Mesothelial cell of epicardium (in vitro differentiated cells): ENCODE results near the gene NTHL1. TPM values are rescaled to one million over a fixed set of nuclear protein-coding genes. Genes with fewer than 3 reads are reported as not detected.

Source experiments
- DNase-seq, 2 experiments: peaks; one replicate each; pipeline ENCODE4 v3.0.0; 2021; ENCODE audit warnings: low spot score in 2 of 2; ENCODE audit not compliant: unreplicated experiment in 2 of 2
- H3K27ac Mint-ChIP-seq: 2 replicates; pipeline ENCODE4 v1.8.0; 2021; ENCODE audit warnings: mixed read lengths
- H3K27me3 Mint-ChIP-seq: 2 replicates; pipeline ENCODE4 v1.8.0; 2021; ENCODE audit warnings: low read depth, mixed read lengths
- H3K36me3 Mint-ChIP-seq: 2 replicates; pipeline ENCODE4 v1.8.0; 2021; ENCODE audit warnings: mixed read lengths
- H3K4me1 Mint-ChIP-seq: 2 replicates; pipeline ENCODE4 v1.8.0; 2021; ENCODE audit warnings: mixed read lengths
- H3K4me3 Mint-ChIP-seq: 2 replicates; pipeline ENCODE4 v1.8.0; 2021; ENCODE audit warnings: mild to moderate bottlenecking, moderate library complexity, mixed read lengths
- H3K9me3 Mint-ChIP-seq: 2 replicates; pipeline ENCODE4 v1.8.0; 2021; ENCODE audit warnings: mixed read lengths
- CTCF ChIP-seq: fragments of 200-600 bp; sonication (generic); IDR thresholded peaks from one replicate; pipeline ENCODE4 v1.5.0; 2021; ENCODE audit warnings: antibody characterized with exemption; ENCODE audit not compliant: unreplicated experiment
- total RNA-seq: library from RNA; stranded (reverse); gene quantifications from 3 replicates; pipeline ENCODE4 v1.2.1, GENCODE V29; 2021

Gene NTHL1
- total RNA-seq, 1 donor from 2014 or later, result 29.7 TPM

GRCh38 chr16:2008009-2008526 lies 39.6 kb downstream of the NTHL1 start:
- Mint-ChIP-seq H3K4me1 (peaks cover 29% of the 10 kb centered on the region), H3K36me3 (no peaks in the 10 kb centered on the region), H3K9me3 (no peaks in the 10 kb centered on the region), H3K27ac (peak overlapping the region; percentile 92), H3K4me3 (peak overlapping the region; percentile 67), H3K27me3 (no peaks in the 10 kb centered on the region)
- DNase-seq, result no peak
- TF ChIP-seq CTCF, result no peak

- H3K4me3 Mint-ChIP-seq, result peak overlapping the region; percentile 67
- no peak for TF ChIP-seq CTCF
- no peaks in the 10 kb centered on the region for H3K9me3 Mint-ChIP-seq
- peak overlapping the region; percentile 34 for H3K27ac Mint-ChIP-seq
- no peak for DNase-seq
- peaks cover 3% of the 10 kb centered on the region for H3K36me3 Mint-ChIP-seq
- H3K27me3 Mint-ChIP-seq, result no peaks in the 10 kb centered on the region
- peaks cover 29% of the 10 kb centered on the region for H3K4me1 Mint-ChIP-seq
These were observed 40.4 kb downstream of the NTHL1 start for GRCh38 chr16:2007081-2007836.

GRCh38 chr16:2006317-2006716 lies 41.3 kb downstream of the NTHL1 start:
- Mint-ChIP-seq H3K27ac (peak overlapping the region; percentile 30), H3K27me3 (no peaks in the 10 kb centered on the region), H3K4me3 (no peak overlapping the region), H3K4me1 (peaks cover 29% of the 10 kb centered on the region), H3K9me3 (no peaks in the 10 kb centered on the region), H3K36me3 (peaks cover 4% of the 10 kb centered on the region)
- TF ChIP-seq CTCF, result no peak
- DNase-seq, result no peak

- H3K27ac Mint-ChIP-seq, result no peak overlapping the region
- TF ChIP-seq CTCF, result no peak
- H3K36me3 Mint-ChIP-seq, result peaks cover 8% of the 10 kb centered on the region
- H3K4me3 Mint-ChIP-seq, result no peak overlapping the region
- no peaks in the 10 kb centered on the region for H3K9me3 Mint-ChIP-seq
- H3K4me1 Mint-ChIP-seq, result peaks cover 29% of the 10 kb centered on the region
- H3K27me3 Mint-ChIP-seq, result no peaks in the 10 kb centered on the region
- DNase-seq, result no peak
These were observed 42.0 kb downstream of the NTHL1 start for GRCh38 chr16:2005646-2006045.

GRCh38 chr16:2004795-2005517 lies 42.7 kb downstream of the NTHL1 start:
- Mint-ChIP-seq H3K9me3 (no peaks in the 10 kb centered on the region), H3K4me1 (peaks cover 24% of the 10 kb centered on the region), H3K27ac (no peak overlapping the region), H3K36me3 (peaks cover 8% of the 10 kb centered on the region), H3K4me3 (no peak overlapping the region), H3K27me3 (no peaks in the 10 kb centered on the region)
- DNase-seq, result no peak
- no peak for TF ChIP-seq CTCF
